Right lung (tissue), 5 donors: ENCODE results near the gene XCL1. TPM values are rescaled to one million over a fixed set of nuclear protein-coding genes. Genes with fewer than 3 reads are reported as not detected.
A peak's percentile ranks its signal among the peaks of the same experiment; 100 is the strongest.

ENCODE experiments used
- DNase-seq, 2 donors: peaks; one replicate each; pipeline ENCODE4 v3.0.0-alpha.2; 2013
- polyA plus RNA-seq, 5 donors: library from polyadenylated mRNA; unstranded; fragments of 120-200 nt; gene quantifications; one replicate each; pipeline versions ENCODE4 v1.2.1 to v1.2.3, GENCODE V29; 2013; ENCODE audit warnings: inconsistent platforms in 1 of 5, low replicate concordance in 1 of 5; ENCODE audit not compliant: insufficient read length in 5 of 5, insufficient read depth in 1 of 5

Gene XCL1
- polyA plus RNA-seq, 5 donors: 0.19 to 0.65 (median 0.38) TPM; not detected in 1

GRCh38 chr1:168603501-168604110 lies 27.2 kb downstream of the XCL1 start:
- peak; percentile 55 to 70 for DNase-seq

GRCh38 chr1:168605443-168605842 lies 29.0 kb downstream of the XCL1 start:
- no peak for DNase-seq

DNA sequence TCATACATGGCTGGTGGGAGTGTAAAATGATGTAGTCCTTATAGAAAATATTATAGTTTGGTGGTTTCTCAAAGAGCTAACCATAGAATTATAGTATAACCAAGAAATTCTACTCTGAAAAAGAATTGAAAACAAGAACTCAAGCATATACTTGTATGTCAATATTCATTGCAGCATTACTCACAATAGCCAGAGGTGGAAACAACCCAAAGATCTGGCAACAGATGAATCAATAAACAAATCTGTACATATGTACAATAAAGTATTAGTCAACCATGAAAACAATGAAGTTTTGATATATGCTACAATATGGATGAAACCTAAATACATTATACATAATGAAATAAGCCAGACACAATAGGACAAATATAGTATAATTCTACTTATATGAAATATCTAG lies 29.7 kb downstream of the XCL1 start:
- no peak for DNase-seq

GRCh38 chr1:168607872-168608428 lies 31.5 kb downstream of the XCL1 start:
- no peak for DNase-seq

- peak in 1 of 2 donors; percentile 18 for DNase-seq
These were observed 32.7 kb downstream of the XCL1 start for GRCh38 chr1:168608796-168609715.

- DNase-seq: no peak
These were observed 33.5 kb downstream of the XCL1 start for GRCh38 chr1:168609741-168610510.

DNA sequence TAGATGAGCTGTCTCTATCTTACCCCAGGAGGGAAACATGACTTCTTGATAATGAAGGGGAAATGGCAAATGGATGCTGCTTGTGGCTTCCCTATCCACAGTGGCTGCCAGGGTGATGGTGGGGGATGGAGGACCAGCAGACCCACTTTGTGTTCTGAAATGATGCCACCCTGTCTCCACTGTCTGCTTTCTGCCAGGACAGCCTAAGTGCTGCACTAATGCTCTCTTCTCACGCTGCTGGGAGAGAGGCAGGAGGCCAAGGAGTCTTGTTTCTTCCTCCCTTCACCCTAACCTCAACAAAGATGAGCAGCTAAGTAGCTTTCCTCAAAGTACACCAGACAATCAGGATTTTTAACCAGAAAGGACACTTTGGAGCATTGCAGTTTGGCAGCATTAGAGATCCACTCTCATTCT lies 36.6 kb downstream of the XCL1 start:
- no peak for DNase-seq

GRCh38 chr1:168613691-168614231 lies 37.4 kb downstream of the XCL1 start:
- DNase-seq: peak; percentile 45 to 55

DNA sequence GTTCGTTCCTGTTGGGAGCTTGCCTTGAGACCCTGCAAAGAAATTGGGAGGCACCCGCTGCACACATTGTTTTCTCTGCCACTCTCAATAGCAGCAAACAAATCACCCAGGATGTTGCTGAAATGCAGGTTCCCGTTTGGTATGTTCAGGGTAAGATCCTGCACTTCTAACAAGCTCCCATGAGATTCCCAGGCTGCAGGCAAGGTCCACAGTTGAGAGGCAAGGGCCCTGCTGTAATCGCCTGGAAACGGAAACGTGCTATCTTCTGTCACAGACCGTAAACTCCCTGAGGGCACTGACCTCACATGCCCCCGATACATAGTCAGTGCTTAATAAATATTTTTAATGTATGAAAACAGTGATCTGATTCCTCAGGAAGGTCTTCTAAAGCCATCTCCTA lies 37.8 kb downstream of the XCL1 start:
- no peak for DNase-seq

GRCh38 chr1:168615965-168616364 lies 39.6 kb downstream of the XCL1 start:
- DNase-seq: no peak

GRCh38 chr1:168617974-168618750 lies 41.8 kb downstream of the XCL1 start:
- DNase-seq: no peak

- no peak for DNase-seq
These were observed 42.5 kb downstream of the XCL1 start for GRCh38 chr1:168618886-168619285.

- DNase-seq: no peak
These were observed 45.0 kb downstream of the XCL1 start for GRCh38 chr1:168621356-168621755.

DNA sequence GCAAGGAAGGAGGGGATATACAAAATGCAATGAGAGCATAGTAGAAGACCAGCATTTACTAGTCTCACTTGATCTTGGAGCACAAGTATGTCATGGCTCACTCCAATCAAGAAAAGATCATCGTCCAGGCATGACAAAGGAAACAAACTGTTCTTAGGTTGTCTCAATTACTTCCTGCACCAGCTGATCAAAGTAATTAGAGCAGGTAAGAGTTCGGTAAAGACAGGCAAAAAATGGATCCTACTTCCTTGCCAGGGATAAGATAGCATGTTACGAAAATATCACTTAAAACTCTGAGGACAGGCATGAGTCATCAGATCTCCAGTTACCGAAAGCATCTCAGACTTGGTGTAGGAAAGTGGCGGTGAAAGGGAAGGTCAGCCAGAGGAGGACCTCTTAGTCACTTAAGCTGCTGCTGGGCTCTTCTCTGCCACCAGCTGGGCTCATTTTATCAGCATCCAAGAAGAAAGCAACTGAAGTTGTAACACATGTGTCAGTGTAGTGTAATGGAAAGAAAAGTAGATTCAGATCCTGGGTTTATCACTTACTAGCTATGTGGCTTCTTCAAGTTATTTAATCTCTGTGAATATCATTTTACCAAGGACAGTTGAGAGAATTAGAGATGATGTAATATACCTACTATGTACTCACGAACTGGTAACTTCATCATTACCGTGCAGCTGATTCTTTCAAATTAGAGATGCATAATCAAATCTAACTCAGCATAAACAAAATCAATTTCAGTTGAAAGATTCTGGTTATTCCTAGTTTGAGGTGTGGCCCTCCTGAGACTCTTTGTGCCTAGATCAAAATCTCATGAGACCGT lies 46.8 kb downstream of the XCL1 start:
- DNase-seq: no peak

- no peak for DNase-seq
These were observed 47.4 kb downstream of the XCL1 start for GRCh38 chr1:168623831-168624230.

DNA sequence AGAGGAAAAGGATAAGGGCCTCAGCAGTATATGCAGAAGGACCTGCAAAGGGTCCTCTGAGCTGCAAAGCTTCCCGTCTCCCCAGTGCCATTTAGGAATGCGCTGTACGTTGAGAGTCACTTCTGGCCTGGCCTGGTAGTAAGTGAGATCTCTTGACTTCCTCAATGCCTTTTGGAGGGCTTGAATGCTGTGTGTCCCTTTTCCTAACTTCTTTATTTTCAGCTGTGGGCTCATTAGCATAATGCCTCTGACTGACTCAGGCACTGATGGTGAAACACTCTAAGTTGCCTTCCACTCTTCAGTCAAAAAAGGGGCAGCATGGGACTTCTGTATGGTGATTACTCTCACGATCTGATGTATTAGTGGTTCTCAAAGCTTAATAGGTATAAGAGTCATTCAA lies 49.9 kb downstream of the XCL1 start:
- no peak for DNase-seq

- DNase-seq: no peak
These were observed 51.0 kb downstream of the XCL1 start for GRCh38 chr1:168627370-168627769.

GRCh38 chr1:168628807-168629206 lies 52.4 kb downstream of the XCL1 start:
- no peak for DNase-seq

DNA sequence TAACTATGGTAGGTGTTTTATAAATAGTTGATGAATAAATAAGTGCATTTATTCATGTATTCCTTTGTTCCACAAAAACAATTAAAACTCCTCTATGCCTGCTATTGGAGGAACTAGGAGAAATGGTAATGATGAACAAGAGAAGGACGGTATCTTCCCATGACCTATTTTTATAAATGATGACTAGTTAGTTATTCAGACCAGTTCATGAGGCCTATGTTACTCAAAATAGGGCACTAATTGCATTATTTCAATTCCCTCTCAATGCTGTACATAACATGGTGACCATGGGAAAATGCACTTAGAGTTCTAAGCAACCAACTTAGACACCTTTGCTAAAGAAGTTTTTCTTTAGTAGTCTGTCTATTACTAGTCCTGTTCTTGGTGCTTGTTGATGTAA lies 53.1 kb downstream of the XCL1 start:
- DNase-seq: no peak
